Stimulated activated CD8-positive, alpha-beta memory T cell treated with anti-CD3 and anti-CD28 coated beads, Interleukin-12 subunit alpha, Interleukin-12 subunit beta, amount 100 ng/mL, for 24 hours (primary cell): ENCODE results near the gene ZNF362.

Experiments used
- DNase-seq: peaks from one replicate; pipeline ENCODE4 v3.0.0-alpha.2; 2020; ENCODE audit errors: extremely low read depth

ZNF362 gene

DNA sequence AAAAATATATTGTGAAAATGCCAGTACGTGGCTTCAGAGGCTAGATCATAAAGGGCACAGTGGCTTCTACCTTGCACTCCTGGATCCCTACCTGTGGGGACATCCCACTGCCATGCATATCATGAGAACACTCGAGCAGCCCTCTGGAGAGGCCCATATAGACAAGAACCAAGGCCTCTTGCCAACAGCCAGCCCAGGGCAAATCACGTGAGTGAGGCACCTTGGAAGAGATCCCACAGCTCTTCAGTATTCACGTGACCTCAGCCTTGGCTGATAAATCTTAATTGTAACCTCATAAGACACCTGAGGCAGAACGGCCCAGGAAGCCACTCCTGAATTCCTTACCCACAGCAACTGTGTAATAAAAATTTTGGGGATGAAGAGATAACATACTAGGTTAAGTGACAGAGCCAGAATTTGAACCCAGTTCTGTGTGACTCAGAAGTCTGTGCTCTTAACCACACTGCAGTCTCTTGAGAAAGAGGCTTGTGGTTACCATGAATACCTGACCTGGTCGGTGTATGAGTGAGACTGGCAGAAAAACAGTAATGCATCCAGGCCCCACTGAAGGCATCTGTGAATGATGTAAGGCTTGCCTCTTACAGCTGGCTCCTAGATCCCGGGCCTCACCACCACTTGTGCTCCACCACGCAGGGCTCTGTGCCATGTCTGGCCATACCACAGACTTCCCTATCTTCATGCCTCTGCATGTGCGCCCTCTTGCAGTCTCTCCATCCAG lies 71.5 kb downstream of the ZNF362 start:
- no peak for DNase-seq

DNA sequence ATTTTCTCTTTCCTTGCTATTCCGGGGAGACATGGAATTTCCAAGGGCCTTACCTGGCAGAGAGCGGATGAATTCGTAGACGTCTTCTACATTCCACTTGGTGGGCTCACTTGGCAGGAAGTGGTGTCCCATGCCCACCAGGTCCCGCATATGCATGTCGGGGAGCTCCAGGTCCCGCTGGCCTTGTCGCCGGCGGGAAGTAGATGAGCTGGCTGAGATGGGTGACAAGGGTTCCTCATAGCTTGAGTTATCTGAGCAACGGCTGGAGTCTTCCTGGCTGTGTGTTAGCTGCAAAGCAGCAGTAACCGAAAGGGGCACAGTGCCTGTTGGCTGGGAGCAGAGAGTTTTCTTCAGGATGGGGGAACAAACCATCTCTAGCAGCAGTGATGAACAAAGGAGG lies 72.5 kb downstream of the ZNF362 start:
- DNase-seq, result no peak

DNA sequence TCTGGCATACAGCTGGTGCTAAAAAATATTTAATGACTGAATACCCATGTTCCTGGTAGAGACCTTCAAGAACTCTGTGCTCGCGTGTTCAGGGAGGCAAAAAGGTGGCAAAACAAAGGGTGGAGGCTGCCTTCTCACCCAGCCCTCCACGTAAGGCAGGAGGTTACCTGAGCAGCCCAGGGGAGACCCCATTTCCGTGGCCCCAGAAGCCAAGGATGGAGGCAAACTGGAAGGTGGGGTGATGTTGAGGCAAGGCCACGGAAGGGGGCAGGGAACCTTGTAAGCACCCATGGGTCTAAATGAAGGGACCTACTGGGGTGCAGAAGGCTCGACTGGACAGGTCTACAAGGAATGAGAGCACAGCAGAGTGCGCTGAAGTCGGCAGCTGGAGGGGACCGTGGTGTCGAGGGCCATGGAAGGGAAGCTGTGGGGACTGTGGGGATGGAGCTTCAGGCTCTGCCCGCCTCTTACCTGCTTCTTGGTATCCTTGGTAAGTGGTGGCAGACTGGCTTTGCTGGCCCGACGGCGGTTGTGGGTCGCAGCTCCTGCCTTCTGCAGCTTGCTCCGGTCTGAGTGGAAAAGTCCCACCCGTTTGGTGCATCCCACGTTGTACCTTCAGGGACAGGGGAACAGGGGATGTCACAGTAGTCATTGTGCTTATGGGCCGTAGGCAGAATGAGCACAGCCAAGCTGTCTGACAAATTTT lies 73.5 kb downstream of the ZNF362 start:
- no peak for DNase-seq

DNA sequence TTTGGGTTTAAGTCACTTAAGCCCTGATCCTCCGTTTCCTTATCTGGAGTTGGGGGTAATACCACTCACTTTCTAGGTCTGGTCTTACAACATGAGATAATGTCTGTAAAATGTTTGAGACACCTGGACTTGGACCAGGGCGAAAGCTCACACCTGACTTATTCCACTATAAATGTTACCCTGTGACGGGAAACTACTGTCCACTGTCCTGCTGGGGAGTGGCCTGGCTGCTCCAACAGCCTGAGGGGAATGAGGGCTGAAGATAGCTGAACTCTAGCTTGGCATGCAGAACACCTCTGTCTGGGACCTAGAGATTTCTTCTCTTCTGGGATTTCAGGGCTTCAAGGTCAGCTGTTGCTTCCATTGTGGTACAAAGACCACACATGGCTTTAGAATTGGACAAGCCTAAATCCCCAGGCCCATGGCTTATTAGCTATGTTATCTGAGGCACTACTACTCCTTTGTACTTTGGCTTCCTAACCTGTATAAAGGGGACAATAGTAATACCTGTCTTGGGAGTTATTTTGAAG lies 74.1 kb downstream of the ZNF362 start:
- DNase-seq, result no peak

DNA sequence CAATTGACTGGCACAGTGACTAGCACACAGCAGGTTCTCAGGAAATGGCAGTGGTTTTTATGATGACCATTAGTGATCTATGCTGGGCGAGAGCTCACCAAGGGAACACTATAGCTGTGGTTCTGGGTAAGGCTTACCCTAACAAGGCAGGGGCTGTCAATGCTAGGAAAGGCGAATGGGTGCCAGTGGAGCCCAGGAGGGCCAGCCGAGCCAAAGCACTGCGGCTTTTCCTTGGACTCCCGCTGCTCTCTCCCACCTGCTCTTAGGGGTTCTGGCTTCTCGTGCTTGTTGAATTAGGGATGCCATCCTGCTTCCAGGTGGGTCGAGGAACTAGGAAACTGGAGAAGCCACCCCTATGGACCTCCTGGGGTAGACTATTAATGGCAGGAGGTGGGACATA lies 74.6 kb downstream of the ZNF362 start:
- DNase-seq, result no peak

DNA sequence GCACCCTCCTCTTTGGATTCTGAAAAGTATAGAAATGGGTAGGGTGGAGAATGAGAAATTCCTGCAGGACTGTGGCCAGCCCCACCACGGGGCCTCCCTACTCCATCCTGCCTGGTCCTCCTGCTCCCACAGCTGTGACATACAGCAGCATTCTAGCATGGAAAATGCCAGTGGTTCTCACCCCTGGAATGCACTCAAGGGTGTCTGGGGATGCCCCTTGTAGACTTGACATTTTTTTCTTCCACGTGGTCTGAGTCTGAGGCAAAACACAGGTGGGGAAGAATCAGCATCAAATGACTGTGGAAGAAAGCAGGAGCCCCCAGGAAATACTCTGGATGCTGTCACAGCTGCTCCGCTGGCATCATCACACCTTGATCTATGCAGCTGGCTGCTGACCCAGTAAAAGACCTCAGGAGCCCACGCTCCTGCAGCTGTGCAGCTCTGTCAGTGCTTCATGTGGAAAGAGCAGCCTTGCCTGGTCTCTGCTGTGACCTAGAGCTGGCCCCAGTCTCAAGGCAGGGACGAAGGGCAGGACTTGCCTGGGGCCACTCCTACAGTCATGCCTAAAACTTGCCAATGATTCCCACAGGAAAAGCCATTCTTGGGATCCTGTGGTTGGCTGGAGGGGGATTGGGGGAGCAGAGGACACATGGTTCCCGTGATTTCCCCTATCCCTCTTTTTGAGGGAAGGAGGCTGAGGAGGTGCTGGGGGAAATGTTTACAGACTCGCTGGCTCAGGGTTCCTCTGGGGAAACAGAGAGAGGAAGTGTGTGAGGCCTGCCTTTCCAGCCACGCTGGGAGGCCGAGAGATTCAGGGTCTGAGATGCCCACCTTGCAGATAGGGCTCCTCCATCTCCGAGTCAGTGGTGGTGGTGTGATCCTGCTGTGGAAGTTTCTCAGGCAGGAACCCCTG lies 75.4 kb downstream of the ZNF362 start:
- no peak for DNase-seq

DNA sequence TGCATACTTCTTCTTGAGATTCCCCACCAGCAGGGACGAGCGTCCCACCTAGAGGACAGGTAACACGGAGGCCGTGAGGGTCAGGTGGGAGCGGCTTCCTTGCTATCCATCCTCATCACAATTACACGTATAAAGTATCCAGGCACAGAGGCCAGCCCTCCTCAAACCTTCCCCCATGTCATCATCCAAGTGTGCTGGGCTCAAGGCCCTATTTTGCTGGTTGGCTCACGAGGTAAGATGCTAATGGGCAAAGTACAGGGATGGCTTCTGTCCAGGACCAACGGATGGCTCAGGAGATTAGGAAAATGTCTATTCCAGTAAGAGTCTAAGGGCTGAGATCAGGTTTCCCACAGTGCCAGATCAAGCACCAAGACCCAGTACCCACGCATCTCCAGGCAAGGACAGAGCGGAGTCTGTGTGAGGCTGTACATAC lies 76.1 kb downstream of the ZNF362 start:
- no peak for DNase-seq

DNA sequence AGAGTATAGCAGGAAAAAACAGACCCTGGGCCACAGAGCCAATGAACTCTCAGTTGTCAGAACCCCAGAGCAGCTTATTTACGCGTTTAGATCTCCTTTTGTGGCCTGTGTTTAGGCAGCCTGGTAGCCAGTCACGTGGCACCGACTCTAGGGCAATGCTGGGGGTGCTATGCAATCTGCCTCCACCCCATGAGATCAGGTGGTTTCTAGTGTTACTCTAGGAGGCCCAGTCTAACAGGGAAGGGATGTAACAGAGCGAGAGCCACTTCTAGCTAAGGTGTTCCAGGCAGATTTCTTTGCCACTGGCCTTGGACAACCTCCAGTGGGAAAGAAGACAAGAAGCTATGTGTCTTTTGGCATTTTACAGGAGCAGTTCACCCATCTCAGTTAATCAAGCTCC lies 76.6 kb downstream of the ZNF362 start:
- DNase-seq, result no peak

DNA sequence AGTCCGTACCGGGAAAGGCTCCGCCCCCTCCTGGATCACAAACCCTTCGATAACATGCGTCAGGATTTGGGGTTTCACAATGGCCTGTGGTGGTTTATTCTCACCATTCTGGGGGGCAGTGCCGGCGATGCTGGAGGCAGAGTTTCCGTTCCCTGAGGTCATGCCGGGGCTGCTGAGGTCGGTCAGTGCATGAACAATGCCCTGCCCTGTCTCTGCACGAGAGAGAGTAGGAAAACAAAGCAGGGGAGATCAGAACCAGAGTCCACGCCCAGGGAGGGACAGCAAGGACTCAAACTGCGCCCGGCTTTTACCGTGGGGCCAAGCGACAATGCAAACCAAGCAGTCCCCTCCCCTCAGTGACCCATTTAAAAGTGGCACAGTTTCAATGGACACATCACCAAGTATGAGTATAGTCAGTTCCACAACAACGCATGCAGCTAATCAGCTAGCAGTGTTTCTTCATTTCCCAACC lies 77.8 kb downstream of the ZNF362 start:
- no peak for DNase-seq

DNA sequence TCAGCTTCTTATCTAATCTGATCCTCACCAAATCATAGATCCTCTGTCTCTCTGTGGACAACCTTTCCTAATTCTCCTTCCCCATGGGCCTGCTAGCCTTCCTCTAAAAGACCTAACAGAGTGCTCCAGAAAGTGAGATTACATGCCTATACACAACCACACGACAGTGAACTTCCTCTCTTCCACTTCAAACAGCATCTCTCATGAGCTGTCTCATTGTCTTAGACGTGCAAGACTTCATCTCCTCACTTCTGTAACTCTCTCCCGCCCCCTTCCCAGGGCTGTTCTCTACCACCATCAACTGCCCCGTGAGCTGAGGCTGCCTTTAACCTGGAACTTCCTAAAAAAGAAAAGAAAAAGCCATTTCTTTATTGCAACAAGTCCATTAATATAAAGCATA lies 78.7 kb downstream of the ZNF362 start:
- DNase-seq, result no peak

DNA sequence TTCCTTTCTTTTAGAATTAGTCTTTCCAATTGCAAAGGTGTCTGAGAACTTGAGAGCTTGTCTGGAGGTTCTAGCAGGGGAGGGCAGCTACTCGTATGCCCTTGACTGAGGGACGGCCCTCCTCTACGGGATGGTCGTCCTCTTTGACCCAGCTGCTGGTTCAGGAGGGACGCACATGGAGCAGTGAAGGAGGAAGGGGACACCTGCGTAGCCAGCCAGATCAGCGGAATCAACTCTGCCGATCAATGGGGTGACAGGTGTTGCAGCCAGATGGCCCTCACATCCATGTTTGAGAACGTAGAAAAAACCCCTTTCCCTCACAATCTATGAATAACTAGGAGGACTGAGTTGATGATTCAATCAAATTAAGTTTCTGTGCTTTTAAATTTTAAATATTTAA lies 80.3 kb downstream of the ZNF362 start:
- DNase-seq, result no peak

DNA sequence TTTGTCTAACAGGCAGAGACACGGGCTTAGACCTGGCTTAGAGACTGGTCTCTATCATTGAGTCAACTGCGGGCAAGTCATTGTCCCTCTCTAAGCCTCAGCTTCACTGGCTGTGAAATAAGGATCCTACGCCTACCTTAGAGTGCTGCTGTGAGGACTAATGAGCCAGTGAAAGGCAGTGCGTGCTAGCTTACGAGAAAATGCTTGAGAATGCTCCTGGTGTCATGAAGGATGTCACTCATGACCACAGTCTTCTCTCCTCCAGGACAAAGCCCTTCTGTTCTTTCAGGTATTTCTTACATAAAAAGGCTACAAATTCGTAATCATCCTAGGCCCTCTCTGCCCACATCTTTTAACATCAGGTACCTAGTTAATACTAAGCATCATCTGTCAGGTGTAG lies 81.1 kb downstream of the ZNF362 start:
- no peak for DNase-seq

DNA sequence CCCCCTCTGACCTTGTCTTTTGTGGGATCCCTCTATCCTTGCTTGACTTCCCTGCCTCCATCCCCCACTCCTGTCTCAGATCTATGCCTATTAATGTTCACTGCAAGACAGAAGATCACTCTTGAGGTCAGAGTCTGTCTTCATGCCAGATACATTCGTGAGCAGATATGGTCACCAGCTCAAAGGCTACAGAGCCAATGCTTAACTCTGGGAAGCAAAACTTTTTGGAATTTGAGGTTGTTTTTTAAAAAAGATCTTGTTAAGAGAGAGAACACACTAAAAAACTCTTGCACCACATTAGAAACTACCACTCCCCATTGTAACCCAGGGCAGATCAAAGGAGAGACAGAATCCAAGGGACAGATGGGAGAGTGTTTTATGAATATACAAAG lies 81.8 kb downstream of the ZNF362 start:
- no peak for DNase-seq

DNA sequence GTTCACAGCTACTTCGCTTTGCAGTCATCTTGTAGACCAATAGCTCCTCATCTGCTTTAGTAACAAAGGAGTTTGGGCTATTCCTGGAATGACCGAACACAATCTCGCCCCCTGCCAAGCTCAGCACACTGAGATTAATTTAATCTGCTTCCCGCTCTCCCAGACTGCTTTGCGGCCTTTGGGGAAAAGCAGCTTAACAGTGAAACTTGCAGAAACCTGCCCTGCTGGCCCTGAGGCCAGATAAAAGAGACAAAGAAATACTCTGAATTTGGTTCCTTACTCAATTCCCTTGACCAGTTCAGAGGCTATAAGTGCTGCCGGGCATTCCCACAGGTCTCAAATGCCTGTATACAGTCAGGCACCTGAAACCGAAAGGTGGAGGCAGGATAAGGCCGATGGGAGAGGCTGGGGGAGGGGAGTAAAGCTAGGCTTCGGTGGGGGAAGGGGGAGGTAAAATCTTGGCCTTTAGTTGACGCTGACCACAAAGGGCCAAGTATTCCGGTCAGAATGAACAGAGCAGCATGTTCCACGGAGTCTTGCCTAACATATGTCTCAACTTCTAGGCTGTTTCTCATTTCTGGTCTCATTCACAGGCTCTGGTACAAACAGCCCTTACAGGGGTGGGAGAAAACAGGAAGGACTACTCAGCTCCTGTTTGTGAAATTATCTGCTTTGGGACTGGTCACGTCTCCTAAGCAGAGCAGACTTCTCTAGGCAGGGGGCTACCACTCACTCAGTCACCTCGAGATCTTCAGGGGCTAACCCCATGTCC lies 82.3 kb downstream of the ZNF362 start:
- no peak for DNase-seq

DNA sequence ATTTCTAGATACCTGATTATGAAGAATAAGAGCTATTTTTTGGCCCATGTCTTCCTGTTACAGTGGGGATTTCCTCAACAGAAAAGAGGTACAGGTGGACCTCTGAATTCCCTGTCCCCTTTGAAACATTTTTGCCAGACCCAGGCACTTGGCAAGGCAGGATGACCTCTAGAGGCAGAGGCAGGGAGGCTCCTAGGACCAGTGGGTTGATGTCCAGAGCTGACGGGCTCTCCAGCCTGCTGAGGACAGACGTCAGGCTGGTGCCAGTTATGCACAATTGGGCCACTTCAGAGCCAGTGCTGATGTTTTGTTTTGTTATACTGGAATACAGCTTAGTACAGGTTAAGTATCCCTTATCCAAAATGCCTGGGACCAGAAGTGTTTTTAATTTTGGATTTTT lies 83.1 kb downstream of the ZNF362 start:
- no peak for DNase-seq

DNA sequence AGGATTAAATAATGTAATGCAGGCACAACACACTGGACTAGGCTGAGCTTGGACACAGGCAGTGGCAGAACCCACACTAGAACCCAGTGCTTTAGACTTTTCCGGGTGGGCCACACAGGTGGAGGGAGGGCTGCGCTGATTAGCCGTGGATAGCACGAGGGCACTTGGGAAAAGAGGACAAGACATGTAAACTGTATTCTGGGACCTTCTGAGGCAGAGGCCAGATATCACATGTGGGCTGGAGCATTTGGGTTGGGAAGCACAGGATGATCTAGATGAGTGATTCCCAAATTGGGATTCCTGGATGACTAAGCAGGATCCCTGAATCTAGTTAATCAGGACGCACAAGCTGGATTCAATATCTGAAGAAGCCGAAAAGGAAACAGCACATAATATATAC lies 84.9 kb downstream of the ZNF362 start:
- DNase-seq, result no peak

DNA sequence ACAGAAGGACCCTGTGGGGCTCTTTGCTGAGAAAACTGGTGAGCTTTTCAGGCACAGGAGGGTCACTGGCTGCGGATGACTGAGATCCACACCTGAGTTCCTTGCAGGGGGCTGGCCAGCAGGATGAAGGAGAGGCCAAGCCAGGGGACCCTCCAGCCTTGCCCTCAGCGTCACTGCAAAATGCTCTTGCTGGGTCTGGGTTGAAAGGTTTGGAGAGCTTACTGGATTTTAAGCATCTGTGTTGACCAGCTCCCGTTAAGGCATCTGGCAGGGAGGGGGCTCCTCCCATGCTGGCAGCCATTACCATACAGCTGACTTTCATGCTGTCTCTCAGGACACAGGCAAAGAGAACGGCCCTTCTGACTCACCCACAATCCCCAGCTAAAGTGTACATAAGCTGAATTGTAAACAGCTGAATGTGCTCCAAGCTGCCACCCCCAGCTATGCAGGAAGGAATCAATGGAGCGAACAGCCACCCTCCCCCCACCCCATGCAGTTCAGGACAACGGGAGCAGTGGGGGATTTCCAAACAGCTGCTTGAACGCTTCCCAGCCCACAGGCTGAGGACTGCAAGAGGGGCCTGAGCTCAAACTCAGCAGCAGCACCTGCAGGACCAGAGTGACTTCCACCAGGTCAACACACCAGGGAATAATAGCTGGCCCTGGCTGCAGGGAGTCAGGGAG lies 85.9 kb downstream of the ZNF362 start:
- no peak for DNase-seq

DNA sequence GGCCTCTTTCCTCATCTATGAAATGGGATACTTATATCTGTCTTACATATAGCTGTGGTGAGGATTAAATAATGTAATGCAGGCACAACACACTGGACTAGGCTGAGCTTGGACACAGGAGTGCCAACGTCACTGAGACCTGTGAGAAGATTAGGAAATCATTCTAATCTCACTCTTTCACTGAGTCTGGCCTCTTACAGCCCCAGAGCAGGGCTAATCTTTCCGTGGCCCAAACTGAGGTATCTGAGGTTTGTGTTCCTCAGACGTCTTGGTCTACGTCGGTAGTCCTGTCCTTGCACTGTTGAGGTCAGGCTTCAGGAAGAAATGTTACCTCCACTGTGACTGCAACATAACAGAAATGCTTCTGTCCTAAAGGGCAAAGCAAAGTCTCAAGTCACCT lies 87.2 kb downstream of the ZNF362 start:
- DNase-seq, result no peak

DNA sequence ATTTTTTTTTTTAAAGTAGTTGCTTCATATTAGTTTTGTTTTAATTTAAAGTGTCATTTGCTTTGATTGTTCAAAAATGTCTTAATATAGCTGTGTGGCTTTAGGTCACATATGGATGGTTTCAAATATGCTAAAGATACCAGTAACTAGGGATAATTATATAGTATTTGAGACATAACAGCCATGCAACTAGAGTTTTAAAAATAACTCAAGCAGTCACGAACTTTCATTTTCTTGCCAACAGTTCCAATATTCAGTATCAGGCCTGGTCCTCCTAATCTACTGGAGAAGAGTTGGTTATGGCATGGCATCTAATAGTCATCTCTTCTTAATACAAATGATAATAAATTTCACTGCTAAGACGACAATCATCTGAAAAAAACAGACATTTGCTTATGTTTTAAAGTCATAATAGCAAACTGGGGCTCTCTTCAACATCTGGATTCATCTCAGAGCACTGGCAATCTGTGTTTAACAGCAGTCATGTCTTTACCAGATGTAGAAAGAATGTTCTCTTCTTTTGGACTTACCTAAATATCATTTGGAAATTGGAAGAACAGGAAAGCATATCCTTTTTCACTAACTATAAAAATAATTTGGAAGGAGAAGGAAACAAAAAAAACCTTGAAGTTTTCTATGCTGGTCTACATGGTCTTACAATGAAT lies 88.7 kb downstream of the ZNF362 start:
- DNase-seq, result no peak

DNA sequence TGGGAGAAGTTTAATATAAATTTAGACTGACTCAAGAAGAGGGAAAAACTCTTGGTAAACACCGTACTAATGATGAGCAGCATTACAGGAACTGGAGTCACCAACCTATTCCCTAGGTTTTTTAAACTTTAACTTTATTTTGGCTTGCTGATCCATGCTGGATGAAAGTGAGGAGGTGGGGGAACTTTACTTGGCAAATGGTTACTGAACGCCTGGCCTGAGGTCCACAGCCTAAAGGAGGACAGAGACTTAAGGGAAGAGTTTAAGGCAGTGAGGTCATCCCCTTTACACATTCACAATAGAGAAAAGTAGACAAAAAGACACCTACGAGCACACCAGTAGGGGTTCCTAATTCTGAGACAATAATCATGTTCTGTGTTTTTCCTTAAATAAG lies 90.2 kb downstream of the ZNF362 start:
- no peak for DNase-seq
